AG20443 (cell line): ENCODE results near the gene KRTAP9-4.
"Not testable (repeated sequence)": the region's sequence is repeated elsewhere in the genome, so short reads cannot be mapped to it uniquely, and the experiment has no call there.

Experiments
- DNase-seq: peaks from one replicate; pipeline ENCODE4 v3.0.0; 2012; ENCODE audit warnings: low spot score, mixed read lengths

KRTAP9-4 gene, protein sequence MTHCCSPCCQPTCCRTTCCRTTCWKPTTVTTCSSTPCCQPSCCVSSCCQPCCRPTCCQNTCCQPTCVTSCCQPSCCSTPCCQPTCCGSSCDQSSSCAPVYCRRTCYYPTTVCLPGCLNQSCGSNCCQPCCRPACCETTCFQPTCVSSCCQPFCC

DNA sequence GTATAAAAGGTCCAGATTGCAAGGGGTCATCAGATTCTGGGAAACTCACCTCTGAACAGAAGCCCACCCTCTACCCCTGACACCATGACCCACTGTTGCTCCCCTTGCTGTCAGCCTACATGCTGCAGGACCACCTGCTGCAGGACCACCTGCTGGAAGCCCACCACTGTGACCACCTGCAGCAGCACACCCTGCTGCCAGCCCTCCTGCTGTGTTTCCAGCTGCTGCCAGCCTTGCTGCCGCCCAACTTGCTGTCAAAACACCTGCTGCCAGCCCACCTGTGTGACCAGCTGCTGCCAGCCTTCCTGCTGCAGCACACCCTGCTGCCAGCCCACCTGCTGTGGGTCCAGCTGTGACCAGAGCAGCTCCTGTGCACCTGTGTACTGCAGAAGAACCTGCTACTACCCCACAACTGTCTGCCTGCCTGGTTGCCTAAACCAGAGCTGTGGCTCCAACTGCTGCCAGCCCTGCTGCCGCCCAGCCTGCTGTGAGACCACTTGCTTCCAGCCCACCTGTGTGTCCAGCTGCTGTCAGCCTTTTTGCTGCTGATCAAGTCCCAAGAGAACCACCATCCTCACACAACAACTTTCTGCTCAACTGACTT, at the start of gene KRTAP9-4:
Gene KRTAP9-4 (plus strand): TSS at position 51 of the 604 bp plus-strand sequence. CDS start 34 bp downstream, at position 85.
- not testable (repeated sequence) for DNase-seq

DNA sequence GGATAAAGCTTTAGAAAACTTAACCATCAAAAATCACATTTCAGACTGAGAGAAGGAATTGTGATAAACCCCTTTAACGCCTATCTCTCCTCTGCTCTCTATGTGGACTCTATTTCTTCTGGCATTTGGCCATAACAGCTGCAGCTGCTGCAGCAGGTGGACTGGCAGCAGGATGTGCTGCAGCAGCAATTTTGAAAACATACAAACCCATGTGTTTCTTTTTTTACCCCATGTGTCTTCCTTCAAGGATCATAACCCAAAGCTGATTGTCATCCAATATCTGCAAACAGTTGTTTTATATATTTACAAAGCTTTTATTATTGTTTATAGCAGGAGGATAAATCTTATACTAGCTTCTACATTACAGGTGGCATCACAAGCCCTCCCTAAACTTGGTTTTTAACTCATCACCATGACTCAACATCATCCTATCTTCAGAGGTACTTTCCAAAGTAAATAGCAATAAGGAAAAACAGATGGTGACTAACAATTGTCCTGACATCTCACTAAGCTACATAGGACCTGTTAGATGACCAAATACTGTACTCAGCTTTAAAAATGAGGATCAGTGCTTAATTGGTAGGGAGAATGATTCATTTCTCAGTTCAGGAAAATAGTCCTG, 37.5 kb upstream of the KRTAP9-4 start:
- peak; percentile 36 for DNase-seq

DNA sequence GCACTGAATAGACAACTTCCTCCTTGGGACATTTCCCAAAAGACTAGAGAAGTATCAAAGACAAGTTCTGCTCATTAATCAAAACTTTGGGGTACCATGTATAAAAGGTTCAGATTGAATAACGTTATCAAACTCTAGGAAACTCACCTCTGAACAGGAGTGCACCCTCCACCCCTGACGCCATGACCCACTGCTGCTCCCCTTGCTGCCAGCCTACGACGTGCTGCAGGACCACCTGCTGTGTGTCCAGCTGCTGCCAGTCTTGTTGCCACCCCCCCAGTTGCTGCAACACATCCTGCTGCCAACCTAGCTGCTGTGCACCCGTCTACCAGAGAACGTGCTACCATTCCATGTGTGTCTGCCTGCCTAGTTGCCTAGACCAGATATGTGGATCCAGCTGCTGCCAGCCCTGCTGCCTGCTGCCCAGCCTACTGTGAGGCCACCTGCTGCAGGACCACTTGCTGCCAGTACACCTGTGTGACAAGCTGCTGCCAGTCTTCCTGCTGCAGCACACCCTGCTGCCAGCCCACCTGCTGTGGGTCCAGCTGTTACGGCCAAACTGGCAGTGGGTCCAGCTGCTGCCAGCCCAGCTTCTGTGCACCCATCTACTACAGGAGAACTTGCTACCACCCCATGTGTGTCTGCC, 36.8 kb upstream of the KRTAP9-4 start:
- DNase-seq: no peak

DNA sequence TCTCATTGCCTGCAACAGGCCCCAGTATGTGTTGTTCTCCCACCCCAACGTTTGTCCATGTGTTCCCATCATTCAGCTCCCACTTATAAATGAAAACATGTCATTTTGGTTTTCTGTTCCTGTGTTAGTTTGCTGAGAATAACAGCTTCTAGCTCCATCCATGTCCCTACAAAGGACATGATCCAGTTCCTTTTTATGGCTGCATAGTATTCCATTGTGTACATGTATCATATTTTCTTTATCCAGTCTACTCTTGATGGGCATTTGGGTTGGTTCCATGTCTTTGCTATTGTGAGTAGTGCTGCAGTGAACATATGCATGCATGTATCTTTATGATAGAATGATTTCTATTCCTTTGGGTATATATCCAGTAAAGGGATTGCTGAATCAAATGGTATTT, 33.8 kb upstream of the KRTAP9-4 start:
- DNase-seq: no peak

DNA sequence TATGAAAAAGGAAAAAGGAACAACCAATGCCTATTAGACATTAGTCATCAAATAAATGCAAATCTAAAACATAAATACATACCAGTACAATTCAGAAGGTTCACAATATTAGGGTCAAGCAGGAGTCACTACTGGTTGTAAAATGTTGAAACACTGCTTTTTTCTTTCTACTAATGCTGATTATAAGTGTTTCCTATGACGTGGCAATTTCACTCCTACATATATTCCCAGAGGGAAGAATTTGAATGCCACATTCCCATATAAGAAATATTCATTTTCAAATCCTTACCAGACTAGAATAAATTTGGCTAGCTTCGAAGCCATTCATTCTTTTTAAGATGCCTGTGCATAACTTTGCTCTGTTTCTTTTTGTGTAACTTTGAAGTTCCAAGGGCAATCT, 25.7 kb upstream of the KRTAP9-4 start:
- no peak for DNase-seq

DNA sequence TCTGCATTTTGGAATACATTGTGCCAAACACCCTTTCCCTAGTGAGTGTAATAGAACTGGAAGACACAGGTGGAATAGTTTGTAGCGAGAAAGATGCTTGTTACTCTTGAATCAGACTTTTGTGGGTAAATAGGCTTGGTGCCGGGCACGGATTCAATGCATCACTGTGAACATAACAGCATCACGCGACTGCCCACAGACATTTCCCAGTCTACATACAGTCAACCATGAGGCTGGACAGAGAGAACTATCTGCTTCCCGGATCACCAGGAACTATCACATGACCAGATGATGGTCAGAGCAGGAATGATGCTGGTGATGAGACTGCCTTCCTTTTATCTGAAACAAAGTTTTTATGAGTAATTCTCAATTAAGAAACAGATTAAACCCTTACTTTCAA, 23.4 kb upstream of the KRTAP9-4 start:
- DNase-seq: no peak

DNA sequence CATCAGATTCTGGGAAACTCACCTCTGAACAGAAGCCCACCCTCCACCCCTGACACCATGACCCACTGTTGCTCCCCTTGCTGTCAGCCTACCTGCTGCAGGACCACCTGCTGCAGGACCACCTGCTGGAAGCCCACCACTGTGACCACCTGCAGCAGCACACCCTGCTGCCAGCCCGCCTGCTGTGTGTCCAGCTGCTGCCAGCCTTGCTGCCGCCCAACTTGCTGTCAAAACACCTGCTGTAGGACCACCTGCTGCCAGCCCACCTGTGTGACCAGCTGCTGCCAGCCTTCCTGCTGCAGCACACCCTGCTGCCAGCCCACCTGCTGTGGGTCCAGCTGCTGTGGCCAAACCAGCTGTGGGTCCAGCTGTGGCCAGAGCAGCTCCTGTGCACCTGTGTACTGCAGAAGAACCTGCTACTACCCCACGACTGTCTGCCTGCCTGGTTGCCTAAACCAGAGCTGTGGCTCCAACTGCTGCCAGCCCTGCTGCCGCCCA, 22.8 kb upstream of the KRTAP9-4 start, which contains the start of gene KRTAP9-2:
Gene KRTAP9-2 (plus strand): TSS at position 51 of the 498 bp plus-strand sequence. CDS start 7 bp downstream, at position 58.
- not testable (repeated sequence) for DNase-seq

DNA sequence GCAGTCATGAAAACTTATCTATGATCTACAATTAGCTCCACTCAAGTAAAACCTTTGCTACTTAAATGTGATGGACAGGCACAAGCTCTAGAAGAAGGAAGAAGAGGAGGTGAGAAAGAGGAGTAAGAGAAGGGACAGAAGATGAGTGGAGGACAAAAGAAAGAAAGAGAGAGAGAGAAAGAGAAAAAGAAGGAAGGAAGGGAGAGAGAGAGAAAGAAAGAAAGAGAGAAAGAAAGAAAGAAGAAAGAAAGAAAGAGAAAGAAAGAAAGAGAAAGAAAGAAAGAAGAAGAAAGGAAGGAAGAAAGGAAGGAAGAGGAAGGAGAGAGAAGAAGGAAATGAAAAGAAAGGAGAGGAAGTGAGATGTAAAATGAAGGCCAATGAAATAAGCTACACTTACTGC, 19.4 kb upstream of the KRTAP9-4 start:
- DNase-seq: no peak

DNA sequence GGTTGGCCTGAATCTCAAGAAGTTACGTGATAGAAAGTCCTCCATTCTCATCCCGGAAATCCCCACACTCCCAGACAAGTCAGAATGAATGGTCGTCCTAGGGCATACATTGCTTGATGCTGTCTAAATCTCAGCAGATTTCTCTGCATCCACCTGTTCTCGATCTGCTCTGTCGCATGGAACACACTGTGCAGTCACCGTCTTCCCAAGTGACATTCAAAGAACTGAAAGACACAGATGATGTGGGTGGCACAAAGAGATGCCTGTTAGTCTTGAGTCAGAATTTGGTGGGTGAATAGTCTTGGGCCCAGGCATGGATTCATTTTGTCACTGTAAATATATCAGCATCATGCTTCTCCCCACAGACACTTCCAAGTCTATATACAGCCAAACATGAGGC, 17.8 kb upstream of the KRTAP9-4 start:
- no peak for DNase-seq

DNA sequence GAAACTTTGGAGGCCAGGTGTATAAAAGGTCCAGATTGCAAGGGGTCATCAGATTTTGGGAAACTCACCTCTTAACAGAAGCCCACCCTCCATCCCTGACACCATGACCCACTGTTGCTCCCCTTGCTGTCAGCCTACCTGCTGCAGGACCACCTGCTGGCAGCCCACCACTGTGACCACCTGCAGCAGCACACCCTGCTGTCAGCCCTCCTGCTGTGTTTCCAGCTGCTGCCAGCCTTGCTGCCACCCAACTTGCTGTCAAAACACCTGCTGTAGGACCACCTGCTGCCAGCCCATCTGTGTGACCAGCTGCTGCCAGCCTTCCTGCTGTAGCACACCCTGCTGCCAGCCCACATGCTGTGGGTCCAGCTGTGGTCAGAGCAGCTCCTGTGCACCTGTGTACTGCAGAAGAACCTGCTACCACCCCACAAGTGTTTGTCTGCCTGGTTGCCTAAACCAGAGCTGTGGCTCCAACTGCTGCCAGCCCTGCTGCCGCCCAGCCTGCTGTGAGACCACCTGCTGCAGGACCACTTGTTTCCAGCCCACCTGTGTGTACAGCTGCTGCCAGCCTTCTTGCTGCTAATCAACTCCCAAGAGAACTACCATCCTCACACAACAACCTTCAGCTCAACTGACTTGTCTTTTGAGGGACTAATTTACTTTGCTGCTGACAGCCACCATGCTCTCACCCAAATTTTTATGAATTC, 16.9 kb upstream of the KRTAP9-4 start, which contains the start of gene KRTAP9-3:
Gene KRTAP9-3 (plus strand): TSS at position 51 of the 707 bp plus-strand sequence. CDS start 53 bp downstream, at position 104.
- DNase-seq: not testable (repeated sequence)

DNA sequence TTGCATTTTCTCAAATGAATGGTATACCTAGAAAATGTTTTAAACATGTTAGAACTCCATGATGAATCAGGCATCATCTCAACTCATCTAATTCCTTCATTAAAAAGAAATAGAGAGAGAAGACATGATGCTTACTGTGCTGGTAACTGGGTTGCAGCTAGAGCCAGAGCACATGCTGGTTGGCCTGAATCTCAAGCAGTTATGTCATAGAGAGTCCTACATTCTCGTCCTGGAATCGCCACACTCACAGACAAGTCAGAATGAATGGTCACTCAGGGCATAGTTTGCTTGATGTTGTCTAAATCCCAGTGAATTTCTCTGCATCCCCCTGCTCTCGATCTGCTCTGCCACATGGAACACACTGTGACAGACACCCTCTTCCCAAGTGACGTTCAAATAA, 12.4 kb upstream of the KRTAP9-4 start:
- DNase-seq: not testable (repeated sequence)

DNA sequence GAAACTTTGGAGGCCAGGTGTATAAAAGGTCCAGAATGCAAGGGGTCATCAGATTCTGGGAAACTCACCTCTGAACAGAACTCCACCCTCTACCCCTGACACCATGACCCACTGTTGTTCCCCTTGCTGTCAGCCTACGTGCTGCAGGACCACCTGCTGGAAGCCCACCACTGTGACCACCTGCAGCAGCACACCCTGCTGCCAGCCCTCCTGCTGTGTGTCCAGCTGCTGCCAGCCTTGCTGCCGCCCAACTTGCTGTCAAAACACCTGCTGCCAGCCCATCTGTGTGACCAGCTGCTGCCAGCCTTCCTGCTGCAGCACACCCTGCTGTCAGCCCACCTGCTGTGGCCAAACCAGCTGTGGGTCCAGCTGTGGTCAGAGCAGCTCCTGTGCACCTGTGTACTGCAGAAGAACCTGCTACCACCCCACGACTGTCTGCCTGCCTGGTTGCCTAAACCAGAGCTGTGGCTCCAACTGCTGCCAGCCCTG, 11.5 kb upstream of the KRTAP9-4 start, which contains the start of gene KRTAP9-8:
Gene KRTAP9-8 (plus strand): TSS at position 51 of the 489 bp plus-strand sequence. CDS start 53 bp downstream, at position 104.
- not testable (repeated sequence) for DNase-seq

DNA sequence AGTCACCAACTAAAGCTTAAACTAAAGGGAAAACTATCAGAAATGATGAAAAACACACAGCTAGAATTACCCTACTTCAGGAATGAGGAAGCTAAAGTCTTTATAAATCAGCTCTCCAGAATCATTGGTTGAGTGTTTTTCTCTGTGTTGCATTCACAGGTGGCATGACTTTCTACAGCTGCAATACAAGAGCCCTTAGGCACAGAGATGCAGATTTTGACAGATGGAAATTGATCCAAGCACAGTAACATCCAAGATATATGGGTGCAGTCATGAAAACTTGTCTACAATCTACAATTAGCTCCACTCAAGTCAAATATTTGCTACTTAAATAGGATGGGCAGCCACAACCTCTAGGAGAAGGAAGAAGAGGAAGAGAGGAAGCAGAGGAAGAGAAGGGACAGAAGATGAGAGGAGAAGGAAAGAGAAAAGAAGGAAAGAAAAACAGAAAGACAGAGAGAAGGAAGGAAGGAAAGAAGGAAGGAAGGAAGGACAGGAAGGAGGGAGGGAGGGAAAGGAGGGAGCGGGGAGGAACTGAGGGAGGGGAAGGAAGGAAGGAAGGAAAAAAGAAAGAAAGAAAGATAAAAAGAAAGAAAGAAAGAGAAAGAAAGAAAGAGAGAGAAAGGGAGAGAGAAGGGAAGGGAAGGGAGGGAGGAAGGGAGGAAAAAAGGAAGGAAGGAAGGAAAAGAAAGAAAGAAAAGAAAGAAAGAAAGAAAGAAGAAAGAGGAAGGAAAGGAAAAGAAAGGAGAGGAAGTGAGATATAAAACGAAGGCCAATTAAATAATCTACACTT, 2.3 kb upstream of the KRTAP9-4 start:
- not testable (repeated sequence) for DNase-seq

DNA sequence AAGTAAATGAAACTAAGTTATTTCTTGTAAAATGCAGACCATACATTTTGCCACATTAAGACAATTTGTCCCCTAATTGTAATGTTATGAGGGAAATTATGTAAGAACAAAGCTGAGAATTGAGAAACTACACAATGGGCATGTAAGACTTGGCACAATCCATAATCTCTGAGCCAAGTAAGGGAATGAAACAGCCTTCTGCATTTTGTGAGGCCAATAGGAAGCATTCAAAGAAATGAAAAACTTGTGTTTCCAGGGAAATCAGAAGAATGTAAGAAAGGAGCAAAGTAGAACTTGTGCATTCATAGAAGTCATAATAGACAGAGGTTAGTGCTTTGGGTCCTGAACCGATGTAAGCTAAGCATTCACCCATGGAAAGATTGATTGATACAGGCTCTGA, 1.8 kb downstream of the KRTAP9-4 start:
- no peak for DNase-seq

DNA sequence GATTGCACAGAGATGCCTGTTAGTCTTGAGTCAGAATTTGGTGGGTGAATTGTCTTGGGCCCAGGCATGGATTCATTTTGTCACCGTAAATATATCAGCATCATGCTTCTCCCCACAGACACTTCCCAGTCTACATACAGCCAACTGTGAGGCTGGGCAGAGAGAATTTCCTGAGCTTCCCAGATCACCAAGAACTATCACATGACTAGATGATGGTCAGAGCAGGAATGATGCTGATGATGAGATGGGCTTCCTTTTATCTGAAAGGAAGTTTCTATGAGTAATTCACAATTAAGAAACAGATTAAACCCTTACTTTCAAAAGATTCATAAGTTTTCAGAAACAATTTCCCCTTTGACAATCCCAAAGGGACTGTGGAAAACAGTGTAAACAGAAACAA, 5.4 kb downstream of the KRTAP9-4 start:
- DNase-seq: peak; percentile 12

DNA sequence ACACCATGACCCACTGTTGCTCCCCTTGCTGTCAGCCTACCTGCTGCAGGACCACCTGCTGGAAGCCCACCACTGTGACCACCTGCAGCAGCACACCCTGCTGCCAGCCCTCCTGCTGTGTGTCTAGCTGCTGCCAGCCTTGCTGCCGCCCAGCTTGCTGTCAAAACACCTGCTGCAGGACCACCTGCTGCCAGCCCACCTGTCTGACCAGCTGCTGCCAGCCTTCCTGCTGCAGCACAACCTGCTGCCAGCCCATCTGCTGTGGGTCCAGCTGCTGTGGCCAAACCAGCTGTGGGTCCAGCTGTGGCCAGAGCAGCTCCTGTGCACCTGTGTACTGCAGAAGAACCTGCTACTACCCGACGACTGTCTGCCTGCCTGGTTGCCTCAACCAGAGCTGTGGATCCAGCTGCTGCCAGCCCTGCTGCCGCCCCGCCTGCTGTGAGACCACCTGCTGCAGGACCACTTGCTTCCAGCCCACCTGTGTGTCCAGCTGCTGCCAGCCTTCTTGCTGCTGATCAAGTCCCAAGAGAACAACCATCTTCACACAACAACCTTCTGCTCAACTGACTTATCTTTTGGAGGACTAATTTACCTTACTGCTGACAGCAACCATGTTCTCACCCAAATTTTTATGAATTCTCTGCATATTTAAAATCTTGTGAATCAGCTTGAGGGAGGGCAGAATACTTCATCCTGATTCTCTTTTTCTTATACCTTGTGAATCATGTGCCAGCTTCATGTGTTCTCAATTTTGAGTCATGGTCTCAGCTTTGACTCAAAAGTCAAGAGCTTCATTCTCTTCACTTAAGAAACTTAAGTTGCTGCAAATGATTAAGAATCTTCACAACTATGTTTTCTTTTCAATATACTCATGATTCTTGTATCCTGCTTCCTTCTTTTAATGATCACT, 6.1 kb downstream of the KRTAP9-4 start, which contains the start of gene KRTAP9-9:
Gene KRTAP9-9 (plus strand): TSS at position 4 of the 910 bp plus-strand sequence.
- not testable (repeated sequence) for DNase-seq

DNA sequence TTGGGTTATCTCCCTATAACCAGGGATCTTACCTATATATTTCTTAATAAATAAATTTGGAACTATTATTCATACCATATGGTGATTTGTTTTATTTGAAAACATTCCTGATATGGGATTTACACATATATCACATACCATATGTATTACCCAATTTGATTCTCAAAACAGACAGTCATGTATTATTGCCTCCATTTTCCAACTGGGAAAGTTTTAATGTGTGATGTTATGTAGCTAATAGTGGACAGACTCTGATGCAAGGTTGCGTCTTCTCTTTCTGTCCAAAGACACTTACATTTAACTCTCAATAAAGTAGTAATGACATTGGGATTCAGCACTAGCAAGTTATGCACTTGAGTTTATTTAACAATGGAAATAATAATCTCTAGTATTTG, 6.8 kb downstream of the KRTAP9-4 start:
- DNase-seq: no peak

DNA sequence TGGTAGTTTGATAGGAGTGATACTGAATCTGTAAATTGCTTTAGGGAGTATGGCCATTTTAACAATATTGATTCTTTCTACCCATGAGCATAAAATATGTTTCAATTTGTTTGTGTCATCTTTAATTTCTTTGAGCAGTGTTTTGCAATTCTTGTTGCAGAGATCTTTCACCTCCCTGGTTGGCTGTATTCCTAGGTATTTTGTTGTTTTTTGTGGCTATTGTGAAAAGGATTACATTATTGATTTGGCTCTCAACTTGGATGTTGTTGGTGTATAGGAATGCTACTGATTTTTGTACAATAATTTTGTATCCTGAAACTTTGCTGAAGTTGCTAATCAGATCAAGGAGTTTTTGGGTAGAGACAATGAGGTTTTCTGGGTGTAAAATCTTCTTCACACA, 8.9 kb downstream of the KRTAP9-4 start:
- no peak for DNase-seq

DNA sequence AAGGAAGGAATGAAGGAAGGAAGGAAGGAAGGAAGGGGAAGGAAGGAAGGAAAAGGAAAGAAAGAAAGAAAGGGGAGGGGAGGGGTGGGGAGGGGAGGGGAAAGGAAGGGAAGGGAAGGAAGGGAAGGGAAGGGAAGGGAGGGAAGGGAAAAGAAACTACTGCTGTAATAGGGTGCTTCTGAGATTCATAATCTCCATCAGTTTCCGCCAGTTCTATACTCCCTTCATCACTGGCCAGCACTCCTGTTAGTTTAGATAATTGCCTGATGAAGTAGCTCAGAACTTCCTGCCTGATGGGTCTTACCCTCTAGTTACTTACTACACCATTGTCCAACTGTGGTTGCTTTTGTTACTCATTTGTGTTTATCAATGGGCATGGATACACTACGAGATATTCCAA, 13.7 kb downstream of the KRTAP9-4 start:
- DNase-seq: no peak

DNA sequence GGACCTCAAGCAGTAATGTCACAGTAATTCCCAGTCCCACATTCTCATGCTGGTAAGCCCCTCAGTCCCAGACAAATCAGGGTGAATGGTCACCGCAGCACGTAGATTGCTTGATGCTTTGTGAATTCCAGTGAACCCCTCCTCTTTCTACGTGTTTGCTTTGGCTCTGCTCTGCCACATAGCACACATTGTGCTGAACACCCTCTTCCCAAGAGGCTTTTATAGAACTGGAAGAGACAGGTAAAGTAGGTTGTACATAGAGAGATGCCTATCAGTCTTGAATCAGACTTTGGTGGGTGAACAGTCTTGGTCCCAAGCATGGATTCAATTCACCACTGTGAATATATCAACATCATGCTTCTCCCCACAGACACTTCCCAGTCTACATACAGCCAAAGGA, 15.1 kb downstream of the KRTAP9-4 start:
- no peak for DNase-seq
